Measurements from ENCODE around the gene UBALD1. TPM values are rescaled to one million over a fixed set of nuclear protein-coding genes. Genes with fewer than 3 reads are reported as not detected.

The UBALD1 gene
- total RNA-seq, 1 experiment from 2014 or later: 24.6 TPM

- Histone ChIP-seq H3K9ac (ENCODE audit: low read length) (no peak overlapping the region), H2AFZ (ENCODE audit: low read length) (no peak overlapping the region), H3K79me2 (ENCODE audit: low read length) (no peaks in the 10 kb centered on the region), H3K36me3 (ENCODE audit: low read depth, low read length) (no peaks in the 10 kb centered on the region), H3K9me2 (replicated peaks; ENCODE audit: low read length) (no peaks in the 10 kb centered on the region), H3K4me3 (ENCODE audit: low read length) (no peak overlapping the region), H3K4me2 (ENCODE audit: low read length) (no peak overlapping the region), H3K27me3 (ENCODE audit: low read length) (no peaks in the 10 kb centered on the region), H3F3A (ENCODE audit: low read length, unreplicated experiment) (no peaks in the 10 kb centered on the region), H3K9me3 (ENCODE audit: low read length) (no peaks in the 10 kb centered on the region), H4K20me1 (ENCODE audit: low read length) (no peaks in the 10 kb centered on the region), H3K4me1 (ENCODE audit: insufficient read depth, low read length) (0 out of 2 replicates have a peak, but pooled peaks cover 4% of the 10 kb centered on the region), H3K27ac (ENCODE audit: low read length) (no peak overlapping the region)
- TF ChIP-seq CTCF (conservative IDR thresholded peaks at IDR 0.05; ENCODE audit: low read depth, low read length) (no peak), EZH2phosphoT487 (IDR thresholded peaks at IDR 0.05; ENCODE audit: borderline replicate concordance, low read length) (no peak), EZH2 (IDR thresholded peaks at IDR 0.05; ENCODE audit: low read length, unreplicated experiment) (no peak)
- ChIA-PET CTCF (no interaction called here), POLR2A (ENCODE audit: unreplicated experiment) (no interaction called here)
- ATAC-seq (no peak), DNase-seq (no peak)
- no TSS peak for BruUV-seq (replicated peaks)
- intact Hi-C loops (cut with micrococcal nuclease): no loop called here
Measured at GRCh38 chr16:4601864-4602186, 12.9 kb downstream of the UBALD1 start.

- TF ChIP-seq CTCF (conservative IDR thresholded peaks at IDR 0.05; ENCODE audit: low read depth, low read length) (no peak), EZH2phosphoT487 (IDR thresholded peaks at IDR 0.05; ENCODE audit: borderline replicate concordance, low read length) (no peak), EZH2 (IDR thresholded peaks at IDR 0.05; ENCODE audit: low read length, unreplicated experiment) (no peak)
- Histone ChIP-seq H2AFZ (ENCODE audit: low read length) (no peak overlapping the region), H4K20me1 (ENCODE audit: low read length) (no peaks in the 10 kb centered on the region), H3K27ac (ENCODE audit: low read length) (no peak overlapping the region), H3K9me2 (replicated peaks; ENCODE audit: low read length) (no peaks in the 10 kb centered on the region), H3K79me2 (ENCODE audit: low read length) (no peaks in the 10 kb centered on the region), H3K27me3 (ENCODE audit: low read length) (no peaks in the 10 kb centered on the region), H3K4me1 (ENCODE audit: insufficient read depth, low read length) (no peaks in the 10 kb centered on the region), H3F3A (ENCODE audit: low read length, unreplicated experiment) (no peaks in the 10 kb centered on the region), H3K4me2 (ENCODE audit: low read length) (no peak overlapping the region), H3K36me3 (ENCODE audit: low read depth, low read length) (no peaks in the 10 kb centered on the region), H3K9ac (ENCODE audit: low read length) (no peak overlapping the region), H3K4me3 (ENCODE audit: low read length) (no peak overlapping the region), H3K9me3 (ENCODE audit: low read length) (no peaks in the 10 kb centered on the region)
- DNase-seq: no peak
- intact Hi-C loops (cut with micrococcal nuclease): no loop called here
- ChIA-PET POLR2A (ENCODE audit: unreplicated experiment) (no interaction called here), CTCF (no interaction called here)
- no peak for ATAC-seq
- no TSS peak for BruUV-seq (replicated peaks)
Measured at GRCh38 chr16:4601036-4601863, 13.4 kb downstream of the UBALD1 start.

DNA sequence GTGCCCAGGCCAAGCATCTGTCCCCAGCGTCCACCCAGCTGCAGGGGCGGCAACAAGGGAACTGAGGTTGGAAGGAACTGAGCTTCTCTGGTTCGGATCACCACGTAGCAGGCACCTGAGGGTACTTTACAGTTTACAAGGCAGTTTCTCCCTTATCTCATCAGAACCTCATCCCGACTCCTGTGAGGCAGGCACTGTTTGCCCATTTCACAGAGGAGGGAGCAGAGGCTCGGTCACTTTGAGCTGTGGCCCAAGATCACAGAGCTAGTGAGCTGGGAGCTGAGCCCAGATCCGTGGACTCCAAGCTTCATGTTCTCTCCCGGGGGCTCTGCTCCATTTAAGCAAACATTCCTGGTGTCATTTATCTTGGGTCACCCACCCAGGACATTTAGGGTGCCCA, 15.1 kb downstream of the UBALD1 start:
- DNase-seq (no peak), ATAC-seq (no peak)
- H3F3A ChIP-seq (ENCODE audit: low read length, unreplicated experiment): no peaks in the 10 kb centered on the region
- H3K79me2 ChIP-seq (ENCODE audit: low read length): no peaks in the 10 kb centered on the region
- CTCF ChIA-PET: no interaction called here
- no peaks in the 10 kb centered on the region for H3K9me3 ChIP-seq (ENCODE audit: low read length)
- intact Hi-C loops (cut with micrococcal nuclease): no loop called here
- H3K4me2 ChIP-seq (ENCODE audit: low read length): no peak overlapping the region
- H3K27ac ChIP-seq (ENCODE audit: low read length): no peak overlapping the region
- no peak overlapping the region for H3K9ac ChIP-seq (ENCODE audit: low read length)
- H2AFZ ChIP-seq (ENCODE audit: low read length): no peak overlapping the region
- H3K4me1 ChIP-seq (ENCODE audit: insufficient read depth, low read length): no peaks in the 10 kb centered on the region
- no peaks in the 10 kb centered on the region for H3K36me3 ChIP-seq (ENCODE audit: low read depth, low read length)
- no peaks in the 10 kb centered on the region for H3K9me2 ChIP-seq (replicated peaks; ENCODE audit: low read length)
- H3K4me3 ChIP-seq (ENCODE audit: low read length): no peak overlapping the region
- POLR2A ChIA-PET (ENCODE audit: unreplicated experiment): no interaction called here
- H3K27me3 ChIP-seq (ENCODE audit: low read length): no peaks in the 10 kb centered on the region
- TF ChIP-seq EZH2phosphoT487 (IDR thresholded peaks at IDR 0.05; ENCODE audit: borderline replicate concordance, low read length): no peak
- no peak for TF ChIP-seq EZH2 (IDR thresholded peaks at IDR 0.05; ENCODE audit: low read length, unreplicated experiment)
- TF ChIP-seq CTCF (conservative IDR thresholded peaks at IDR 0.05; ENCODE audit: low read depth, low read length): no peak
- BruUV-seq (replicated peaks): no TSS peak
- no peaks in the 10 kb centered on the region for H4K20me1 ChIP-seq (ENCODE audit: low read length)
